Measurements from ENCODE around the gene NAA20. TPM values are rescaled to one million over a fixed set of nuclear protein-coding genes. Genes with fewer than 3 reads are reported as not detected.

NAA20 gene
- total RNA-seq, 2 donors from 2014 or later: 49.0 to 63.1 TPM

DNA sequence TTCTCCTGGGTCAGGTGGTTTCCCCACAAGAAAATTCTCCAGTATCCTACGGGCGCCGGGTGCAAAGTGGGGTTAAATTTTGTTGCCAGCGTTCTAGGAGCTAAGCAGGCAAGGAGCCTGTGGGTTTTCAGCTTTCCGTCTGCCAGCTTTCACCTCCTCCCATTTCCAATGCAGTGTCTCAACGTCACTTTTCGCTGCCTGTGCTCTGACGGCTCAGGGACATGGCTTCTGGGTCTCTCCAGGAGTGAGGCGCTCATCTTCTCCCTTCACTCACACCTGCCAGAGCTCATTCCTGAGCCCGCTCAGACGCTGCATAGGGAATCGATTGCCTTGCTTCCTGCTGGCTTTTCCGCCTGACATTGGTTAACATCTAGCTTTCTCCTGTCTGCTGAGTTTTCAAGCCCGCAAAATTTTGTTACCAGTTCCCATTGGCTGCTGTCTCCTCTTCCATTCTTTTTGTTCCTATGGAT, 7.3 kb upstream of the NAA20 start:
- ATAC-seq (peak in 1 of 2 donors; percentile 8), DNase-seq (no peak)
- intact Hi-C loops (cut with DNase I): no loop called here

DNA sequence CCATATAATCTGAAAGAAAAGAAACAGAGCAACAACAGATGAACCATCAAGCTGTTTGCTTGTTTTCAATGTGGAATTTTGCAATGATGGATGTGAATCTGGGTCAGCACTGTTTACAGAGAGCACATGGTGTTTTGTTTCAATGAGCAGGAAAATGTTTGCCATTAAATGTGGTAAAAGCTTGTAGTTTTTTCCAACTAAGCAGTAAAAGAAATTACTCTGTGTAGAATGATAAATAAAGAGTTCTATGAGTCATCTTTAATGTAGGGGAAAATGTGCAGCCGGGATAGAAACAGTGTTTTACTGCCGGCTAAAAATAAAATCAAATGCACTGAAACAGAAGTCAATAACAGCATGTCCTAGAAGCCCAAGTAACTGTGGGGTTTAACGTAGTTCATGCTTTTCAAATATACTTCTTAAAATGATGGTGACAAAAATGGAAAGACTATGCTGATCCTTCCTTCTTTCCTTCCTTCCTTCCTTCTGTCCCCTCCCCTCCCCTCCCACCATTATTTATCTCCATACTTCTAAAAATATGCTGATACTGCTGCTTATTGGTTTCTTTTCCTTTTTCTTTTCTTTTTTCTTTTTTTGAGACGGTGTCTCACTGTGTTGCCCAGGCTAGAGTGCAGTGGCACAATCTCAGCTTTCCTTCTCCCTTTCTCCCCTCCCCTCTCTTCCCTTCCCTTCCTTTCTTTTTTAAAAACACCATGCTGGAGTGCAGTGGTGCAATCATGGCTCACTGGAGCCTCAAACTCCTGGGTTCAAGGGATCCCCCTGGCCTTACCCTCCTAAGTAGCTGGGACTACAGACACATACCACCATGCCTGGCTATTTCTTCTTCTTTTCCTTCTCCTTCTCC, 6.3 kb upstream of the NAA20 start:
- ATAC-seq (peak; percentile 32 to 37), DNase-seq (no peak)
- intact Hi-C loops (cut with DNase I): no loop called here

DNA sequence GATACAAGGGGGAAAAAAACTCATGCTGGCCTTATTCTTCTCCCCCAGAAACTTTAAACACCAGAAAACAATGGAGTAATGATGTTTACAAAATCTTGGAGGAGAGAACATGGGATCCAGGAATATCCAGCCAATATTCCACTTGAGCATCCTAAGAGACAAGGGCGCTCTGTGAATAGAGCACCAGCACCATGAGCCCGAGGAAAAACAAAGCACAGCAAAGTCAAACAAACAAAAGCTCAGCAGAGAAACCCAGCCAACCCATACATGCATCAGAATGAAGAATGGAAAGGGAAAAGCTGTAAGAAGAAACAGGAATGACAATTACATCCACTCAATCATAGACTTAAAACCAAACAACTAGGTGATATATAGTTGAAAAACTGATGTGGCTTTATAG, 4.6 kb upstream of the NAA20 start:
- DNase-seq (no peak), ATAC-seq (no peak)
- intact Hi-C loops (cut with DNase I): no loop called here

DNA sequence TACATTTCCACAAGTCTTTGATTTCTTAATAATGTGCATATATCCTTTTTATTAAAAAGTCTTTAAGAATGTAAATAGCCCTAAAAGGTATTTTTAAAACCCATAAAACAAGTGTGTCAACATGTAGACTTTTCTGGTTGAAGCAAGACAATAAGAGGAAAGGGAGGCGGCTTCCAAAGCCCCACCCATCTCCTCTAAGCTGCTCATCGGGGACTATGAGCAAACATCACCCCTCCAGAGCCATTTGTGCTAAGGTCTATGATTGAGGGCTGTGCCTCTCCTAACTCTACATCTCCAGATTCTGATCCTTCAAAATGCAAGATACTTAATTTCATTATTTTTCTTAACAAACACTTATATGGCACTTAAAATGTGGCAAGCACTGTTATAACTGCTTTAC, 2.5 kb upstream of the NAA20 start:
- DNase-seq (peak; percentile 45), ATAC-seq (no peak)
- intact Hi-C loops (cut with DNase I): no loop called here

DNA sequence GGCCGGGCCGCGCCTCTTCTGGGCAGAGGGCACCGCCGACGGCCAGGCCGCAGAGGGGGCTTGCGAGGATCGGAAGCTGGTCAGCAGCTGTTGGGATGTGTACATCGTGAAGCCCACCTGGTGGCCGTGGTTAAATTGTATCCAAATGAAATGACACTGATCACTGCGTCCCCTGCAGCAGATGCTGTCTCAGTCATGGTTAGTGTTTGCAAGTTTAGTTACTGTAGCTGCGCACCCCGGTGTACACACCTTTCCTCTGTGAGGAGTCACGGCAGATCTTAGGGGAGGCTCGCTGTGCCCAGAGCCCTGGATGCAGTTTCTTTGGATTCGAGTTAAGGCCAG, 653 bp downstream of the NAA20 start:
- intact Hi-C loops (cut with DNase I): no loop called here
- DNase-seq: no peak
- peak; percentile 5 to 9 for ATAC-seq

DNA sequence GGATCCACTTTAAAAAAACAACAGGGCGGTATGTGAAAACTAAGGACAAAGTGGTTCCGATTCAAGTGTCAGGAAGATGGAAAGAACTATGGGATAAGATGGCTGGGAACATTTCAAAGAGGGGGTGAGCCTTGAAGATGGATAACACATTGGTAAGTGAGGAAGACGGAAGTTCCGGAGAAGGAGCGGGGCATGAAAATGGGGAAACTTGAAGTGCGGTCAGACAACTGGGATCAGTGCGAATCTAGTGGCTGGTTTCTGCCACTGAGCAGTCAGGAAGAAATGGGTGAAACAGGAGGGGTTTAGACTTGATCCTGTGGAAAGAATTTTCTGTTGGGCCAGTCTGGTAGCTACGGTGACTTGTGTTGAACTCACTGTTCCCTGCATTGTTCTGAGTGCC, 1.2 kb downstream of the NAA20 start:
- ATAC-seq (no peak), DNase-seq (no peak)
- intact Hi-C loops (cut with DNase I): no loop called here

DNA sequence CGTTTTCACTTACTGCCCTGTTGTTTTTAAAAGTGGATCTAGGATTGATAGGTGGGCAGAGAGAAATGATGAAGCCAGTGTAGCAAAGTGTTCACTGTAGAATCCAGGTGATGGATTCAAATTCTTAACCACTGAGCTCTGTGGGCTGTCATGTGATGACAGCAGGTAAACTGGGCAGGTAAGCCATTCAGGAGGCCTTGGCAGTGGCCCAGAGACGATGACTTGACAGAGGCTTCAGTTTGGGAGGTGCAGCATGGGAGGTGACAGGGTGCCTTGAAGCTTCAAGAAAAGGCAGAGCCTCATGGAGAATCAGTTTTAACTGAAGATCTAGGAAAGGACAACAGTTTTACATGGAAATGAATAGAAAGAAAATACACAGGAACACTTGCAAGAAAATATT, 2.0 kb downstream of the NAA20 start:
- intact Hi-C loops (cut with DNase I): no loop called here
- DNase-seq (no peak), ATAC-seq (no peak)

DNA sequence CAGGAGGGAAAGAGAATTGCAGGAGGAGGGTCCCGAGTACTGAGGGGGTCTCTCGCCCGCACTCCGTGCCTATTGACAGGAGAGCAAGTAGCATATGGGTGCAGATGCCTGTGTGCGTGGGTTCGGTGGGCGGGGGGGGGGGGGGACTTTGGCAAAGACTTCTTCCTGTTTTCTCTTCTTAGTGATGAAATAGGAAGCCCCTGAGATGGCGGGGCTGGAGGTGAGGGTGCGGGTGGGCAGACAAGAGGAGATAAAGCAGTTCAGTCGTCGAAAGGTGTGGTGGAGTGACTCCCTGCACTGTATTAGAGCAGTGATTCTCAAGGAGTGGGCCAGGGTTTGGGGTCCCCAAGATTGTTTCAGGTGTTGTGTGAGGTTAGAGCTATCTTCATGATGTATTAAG, 3.7 kb downstream of the NAA20 start:
- ATAC-seq (no peak), DNase-seq (no peak)
- intact Hi-C loops (cut with DNase I): no loop called here

DNA sequence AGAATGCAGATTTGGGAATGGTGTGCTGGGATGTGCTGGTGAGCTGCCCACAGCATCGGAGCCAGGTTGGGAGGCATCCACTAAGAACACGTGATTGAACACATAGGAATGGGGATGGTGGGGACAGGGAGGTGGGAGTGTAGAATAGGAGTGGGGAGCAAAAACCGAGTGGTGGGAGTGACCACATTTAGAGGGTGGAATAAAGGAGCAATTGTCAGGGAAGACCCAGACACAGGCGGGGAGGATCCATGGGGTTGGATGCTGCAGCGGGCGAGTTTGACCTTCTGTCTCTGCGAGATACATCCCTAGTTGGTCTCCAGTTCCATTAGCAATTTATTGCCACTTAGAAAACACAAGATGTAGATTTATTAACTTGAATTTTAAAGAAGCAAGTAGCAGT, 4.7 kb downstream of the NAA20 start:
- intact Hi-C loops (cut with DNase I): no loop called here

DNA sequence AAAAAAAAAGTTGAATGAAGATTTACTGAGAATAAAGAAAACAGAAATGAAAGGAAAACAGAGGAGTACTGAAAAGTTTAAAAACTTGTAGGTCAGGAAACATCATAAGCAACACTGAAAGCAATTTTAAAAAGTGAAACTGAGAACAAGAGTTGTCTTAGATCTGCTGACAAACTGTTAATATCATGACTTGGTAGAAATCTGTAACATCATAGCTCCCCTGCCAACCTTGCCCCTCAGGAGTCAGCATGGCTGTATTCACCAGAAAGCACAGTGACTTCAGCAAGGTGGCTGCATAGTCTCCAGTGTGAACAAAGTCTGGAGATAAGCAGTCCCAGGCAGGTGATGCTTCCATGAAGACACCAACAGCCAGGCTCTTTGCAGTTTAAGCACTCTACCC, 5.3 kb downstream of the NAA20 start:
- no peak for ATAC-seq
- no peak for DNase-seq
- intact Hi-C loops (cut with DNase I): no loop called here

More for the DNA sequence above, 4.7 kb downstream of the NAA20 start:
- ATAC-seq: no peak
- DNase-seq: no peak

DNA sequence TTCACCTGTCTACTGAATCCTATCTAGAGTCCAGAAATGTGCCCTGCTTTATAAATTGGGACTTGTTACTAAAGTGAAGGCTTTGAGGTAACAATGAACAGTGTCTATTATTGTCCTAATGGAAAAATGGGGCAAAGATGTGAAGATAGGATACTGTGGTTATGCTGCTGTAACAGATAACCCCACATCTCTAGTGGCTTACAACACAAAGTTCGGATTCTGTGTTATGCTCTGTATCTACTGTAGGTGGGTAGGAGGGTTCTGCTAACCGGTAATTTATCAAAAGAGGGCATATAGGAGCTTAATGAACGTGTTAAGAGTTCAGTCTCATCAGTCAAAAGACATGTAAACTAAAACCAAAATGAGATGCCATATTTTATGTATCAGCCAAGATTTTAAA, 6.2 kb downstream of the NAA20 start:
- intact Hi-C loops (cut with DNase I): no loop called here
- DNase-seq (no peak), ATAC-seq (no peak)

DNA sequence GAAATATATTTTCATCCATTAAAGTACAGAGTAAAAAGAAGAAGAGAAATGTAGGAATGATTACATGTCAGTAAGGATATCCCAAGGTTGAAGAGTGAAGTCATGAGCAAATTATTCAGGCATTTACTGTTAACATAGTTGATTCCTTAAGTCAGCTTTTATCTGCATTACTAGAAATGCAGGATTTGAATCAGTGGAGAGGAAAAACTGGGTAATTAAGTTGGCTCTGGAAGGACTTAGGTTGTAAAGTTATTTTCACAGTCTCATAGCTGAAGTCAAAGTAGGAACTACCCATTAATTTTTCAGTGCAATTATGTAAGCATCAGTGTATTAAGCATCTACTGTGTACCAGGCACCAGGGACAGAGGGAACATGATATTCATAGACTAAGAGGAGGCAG, 7.8 kb downstream of the NAA20 start:
- ATAC-seq: no peak
- no peak for DNase-seq
- intact Hi-C loops (cut with DNase I): no loop called here

DNA sequence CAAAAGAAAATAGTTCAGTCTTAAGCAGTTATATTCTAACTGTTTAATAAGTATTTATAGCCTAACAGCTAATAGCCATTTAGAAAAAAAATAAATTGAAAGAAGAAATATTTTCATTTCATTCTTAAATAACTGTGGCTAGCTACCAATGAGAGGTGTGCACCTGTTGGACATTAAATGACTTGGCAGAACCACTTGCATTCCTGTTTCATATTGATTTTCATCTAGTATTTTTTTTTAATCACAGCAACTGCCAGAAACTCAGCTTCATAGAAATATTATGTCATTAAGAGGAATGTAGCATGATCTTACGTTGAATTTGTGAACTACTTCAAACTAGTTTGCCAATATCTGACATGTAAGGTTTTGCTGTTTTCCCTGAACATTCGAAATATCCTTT, 10.1 kb downstream of the NAA20 start:
- DNase-seq (no peak), ATAC-seq (no peak)
- intact Hi-C loops (cut with DNase I): no loop called here

DNA sequence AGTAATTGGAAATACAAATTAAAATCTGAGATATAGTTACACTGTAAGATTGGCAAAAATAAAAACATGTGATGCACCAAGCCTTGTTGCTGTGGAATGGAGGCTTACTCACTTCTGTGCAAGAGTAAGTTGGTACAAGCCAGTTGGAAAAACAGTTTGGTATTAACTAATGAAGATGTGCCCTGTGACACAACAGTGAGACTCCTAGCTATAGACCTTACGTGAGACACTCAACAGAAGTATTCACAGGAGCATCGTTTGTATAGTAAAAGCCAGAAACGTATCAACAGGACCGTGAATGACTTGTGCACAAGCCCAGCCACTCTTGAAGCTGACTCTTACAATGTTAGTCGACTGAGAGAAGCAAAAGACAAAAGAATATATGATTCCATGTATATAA, 14.6 kb downstream of the NAA20 start:
- ATAC-seq (no peak), DNase-seq (no peak)
- intact Hi-C loops (cut with DNase I): no loop called here

DNA sequence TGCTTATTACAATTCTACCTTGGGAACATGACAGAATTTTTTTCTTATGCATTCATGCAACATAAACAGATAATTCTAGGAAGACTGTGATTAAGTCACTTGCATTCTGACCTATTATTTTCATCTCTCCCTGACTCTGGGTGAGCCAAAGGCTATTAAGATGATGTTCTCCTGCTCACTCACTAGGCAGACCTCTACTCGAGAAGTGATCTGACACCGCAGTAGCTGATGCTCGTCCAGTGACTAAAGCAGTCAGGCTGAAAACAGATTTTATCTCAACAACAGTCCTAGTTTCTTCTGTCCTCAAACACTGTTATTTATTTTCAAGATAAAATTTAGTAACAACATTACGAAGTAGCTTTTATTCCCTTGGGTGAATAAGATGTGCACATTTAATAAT, 17.3 kb downstream of the NAA20 start:
- intact Hi-C loops (cut with DNase I): no loop called here
- ATAC-seq: no peak

DNA sequence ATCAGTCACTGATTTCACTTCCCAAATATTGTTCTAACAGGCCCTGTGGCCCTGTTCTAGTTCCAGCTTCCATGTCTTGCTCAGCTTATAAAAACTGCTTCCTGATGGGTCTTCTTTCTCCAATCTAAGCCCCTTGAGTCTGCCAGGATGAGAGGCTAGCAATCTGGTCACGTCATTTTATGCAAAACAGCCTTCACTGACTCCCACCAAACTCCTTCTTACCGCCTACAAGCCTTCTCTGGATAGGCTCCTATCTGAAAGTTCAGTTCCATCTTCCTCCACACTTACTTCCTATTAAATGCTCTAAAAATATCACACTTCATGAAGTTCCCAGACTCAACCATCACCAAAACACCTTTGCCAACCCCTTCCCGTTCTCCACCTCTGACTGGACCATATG, 19.6 kb downstream of the NAA20 start:
- intact Hi-C loops (cut with DNase I): no loop called here

More for the DNA sequence above, 17.3 kb downstream of the NAA20 start:
- no peak for DNase-seq

DNA sequence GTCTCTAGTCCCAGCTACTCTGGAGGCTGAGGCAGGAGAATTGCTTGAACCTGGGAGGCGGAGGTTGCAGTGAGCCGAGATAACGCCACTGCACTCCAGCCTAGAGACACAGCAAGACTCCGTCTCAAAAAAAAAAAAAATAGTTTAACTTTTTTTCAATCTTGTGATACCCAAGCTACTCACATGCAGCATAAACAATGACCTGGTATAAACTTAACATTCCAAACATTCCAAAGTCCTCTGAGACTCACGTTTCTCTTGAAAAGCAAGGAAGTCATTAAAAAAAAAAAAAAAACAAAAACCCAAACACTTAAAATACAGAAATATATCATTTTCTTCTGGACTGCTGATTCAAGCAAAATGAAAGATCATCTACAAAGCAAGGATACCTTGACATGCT, 20.8 kb downstream of the NAA20 start:
- intact Hi-C loops (cut with DNase I): no loop called here
- DNase-seq (no peak), ATAC-seq (no peak)

More for the DNA sequence above, 19.6 kb downstream of the NAA20 start:
- ATAC-seq (no peak), DNase-seq (no peak)

DNA sequence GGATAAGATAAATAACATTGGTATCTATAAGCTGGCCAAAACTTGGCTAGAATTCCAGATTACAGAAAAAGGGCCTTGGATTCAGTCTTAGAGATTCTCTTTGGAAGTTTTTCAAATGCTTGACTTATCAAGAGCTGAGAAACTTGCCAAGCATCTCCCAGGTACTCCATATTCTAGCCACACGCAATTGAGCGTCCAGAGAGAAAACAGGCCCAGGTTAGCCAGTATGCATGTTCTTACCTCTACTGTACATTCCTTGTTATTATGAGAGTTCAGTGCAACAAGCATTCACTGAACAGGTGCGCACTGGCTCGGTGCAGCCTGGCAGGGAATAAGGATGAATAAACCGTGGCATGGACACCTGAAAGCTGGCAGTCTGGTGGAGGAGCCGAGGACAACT, 21.4 kb downstream of the NAA20 start:
- DNase-seq (no peak), ATAC-seq (no peak)
- intact Hi-C loops (cut with DNase I): no loop called here

DNA sequence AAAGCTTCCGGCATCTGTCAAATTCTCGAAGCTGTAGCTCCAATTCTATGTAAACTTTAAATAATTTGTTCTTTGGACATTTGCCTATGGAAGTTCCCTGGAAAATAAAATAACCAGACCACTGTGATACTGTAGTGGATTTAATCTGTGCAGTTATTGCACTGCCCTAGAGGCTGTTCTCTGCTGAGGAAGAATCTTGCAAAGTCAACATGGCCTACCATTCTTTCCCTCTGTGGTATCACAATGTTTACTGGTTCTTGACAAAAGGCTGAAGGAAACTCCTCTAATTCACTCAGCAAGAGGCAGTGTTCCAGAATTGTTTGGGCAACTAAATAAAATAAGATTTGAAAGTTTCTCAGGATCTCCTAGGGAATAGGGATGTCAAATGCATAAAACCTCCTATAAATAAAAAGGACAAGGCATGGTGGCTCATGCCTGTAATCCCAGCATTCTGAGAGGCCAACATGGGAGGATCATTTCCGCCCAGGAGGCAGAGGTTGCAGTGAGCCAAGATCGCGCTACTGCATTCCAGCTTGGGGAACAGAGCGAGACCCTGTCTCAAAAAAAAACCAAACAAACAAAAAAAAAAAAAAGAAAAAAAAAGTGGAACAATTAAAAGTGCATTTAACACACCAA, 22.7 kb downstream of the NAA20 start:
- no peak for DNase-seq
- ATAC-seq: no peak
- intact Hi-C loops (cut with DNase I): no loop called here

DNA sequence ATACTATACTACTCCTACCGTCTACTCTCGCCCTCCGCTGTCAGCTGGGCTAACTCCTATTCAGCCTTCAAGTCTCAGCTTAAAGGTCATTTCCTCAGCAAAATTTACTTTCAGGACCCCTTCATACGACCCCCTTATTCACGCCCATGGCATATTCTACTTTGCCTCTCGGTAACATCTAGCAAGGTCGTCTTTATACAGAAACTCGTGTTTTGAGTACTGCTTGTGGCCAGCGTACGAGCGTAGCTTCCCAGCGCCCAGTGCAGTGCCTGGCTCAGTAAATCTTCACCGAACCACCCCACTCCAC, 34.6 kb downstream of the NAA20 start:
- DNase-seq (no peak), ATAC-seq (no peak)
- intact Hi-C loops (cut with DNase I): no loop called here
